Measurements from ENCODE around the gene ASCC3.
"Not testable (repeated sequence)": the region's sequence is repeated elsewhere in the genome, so short reads cannot be mapped to it uniquely, and the experiment has no call there.

The ASCC3 gene, protein sequence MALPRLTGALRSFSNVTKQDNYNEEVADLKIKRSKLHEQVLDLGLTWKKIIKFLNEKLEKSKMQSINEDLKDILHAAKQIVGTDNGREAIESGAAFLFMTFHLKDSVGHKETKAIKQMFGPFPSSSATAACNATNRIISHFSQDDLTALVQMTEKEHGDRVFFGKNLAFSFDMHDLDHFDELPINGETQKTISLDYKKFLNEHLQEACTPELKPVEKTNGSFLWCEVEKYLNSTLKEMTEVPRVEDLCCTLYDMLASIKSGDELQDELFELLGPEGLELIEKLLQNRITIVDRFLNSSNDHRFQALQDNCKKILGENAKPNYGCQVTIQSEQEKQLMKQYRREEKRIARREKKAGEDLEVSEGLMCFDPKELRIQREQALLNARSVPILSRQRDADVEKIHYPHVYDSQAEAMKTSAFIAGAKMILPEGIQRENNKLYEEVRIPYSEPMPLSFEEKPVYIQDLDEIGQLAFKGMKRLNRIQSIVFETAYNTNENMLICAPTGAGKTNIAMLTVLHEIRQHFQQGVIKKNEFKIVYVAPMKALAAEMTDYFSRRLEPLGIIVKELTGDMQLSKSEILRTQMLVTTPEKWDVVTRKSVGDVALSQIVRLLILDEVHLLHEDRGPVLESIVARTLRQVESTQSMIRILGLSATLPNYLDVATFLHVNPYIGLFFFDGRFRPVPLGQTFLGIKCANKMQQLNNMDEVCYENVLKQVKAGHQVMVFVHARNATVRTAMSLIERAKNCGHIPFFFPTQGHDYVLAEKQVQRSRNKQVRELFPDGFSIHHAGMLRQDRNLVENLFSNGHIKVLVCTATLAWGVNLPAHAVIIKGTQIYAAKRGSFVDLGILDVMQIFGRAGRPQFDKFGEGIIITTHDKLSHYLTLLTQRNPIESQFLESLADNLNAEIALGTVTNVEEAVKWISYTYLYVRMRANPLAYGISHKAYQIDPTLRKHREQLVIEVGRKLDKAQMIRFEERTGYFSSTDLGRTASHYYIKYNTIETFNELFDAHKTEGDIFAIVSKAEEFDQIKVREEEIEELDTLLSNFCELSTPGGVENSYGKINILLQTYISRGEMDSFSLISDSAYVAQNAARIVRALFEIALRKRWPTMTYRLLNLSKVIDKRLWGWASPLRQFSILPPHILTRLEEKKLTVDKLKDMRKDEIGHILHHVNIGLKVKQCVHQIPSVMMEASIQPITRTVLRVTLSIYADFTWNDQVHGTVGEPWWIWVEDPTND (N-terminal part only)

DNA sequence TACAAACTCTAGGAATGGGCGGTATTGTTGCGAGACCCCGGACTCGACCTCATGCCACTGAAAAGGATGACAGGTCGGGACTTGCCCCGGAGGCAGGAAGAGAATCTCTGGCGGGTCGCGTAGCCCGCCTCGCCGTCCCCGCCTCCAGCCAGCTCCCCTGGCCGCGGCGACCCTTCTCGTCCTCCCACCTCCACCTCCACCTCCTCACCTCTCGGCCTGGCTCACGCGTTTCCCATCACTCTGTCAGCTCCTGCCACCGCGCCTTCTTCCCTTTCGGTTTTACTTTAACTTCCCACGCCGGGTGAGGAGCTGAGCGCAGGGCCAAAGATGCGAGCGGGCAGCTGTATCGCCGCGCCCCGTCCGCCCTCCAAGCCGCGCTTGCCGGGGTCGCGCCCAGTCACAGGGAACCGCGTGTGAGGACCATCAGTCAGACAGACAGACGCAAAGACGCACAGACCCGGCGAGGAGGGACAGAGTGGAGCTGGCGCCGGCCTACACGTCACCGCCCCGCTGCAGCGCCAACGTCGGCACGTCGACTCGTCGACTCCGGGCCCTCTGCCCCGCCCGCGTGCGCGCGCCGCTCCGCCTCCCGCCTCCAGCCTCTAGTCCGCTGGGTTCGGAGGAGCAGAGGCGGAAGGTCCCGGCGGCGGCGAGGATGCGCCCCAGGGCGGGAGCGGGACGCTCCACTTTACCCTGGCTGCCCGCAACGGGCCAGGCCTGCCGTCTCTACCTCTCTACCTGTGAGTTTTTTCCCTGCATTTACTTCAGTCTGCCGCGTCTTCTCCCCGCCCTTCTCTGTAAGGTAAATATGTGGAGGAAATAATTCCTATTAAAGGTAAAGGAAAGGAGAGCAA lies at the start of gene ASCC3:
ASCC3 (minus strand) TSS at position 477 of the 854 bp plus-strand sequence. CDS start 13,332 bp downstream, outside the sequence.
- peak; percentile 37 for DNase-seq (ENCODE audit: low read depth)

DNA sequence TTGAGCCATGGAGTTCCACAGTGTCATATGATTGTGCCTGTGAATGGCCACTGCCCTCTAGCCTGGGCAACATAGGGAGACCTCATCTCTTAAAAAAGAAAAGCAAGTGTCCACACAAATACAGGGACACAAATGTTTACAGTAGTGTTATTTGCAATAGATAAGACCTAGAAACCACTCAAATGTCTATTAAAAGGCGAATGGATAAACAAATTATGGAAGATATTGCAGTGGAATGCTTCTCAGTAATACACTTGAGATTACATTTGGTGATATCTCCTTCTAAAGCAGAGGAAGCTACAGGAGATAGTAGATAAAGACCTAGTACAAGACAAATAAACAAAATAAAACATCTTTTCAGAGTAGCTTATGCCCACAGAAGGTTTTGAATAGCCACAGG lies 44.6 kb upstream of the ASCC3 start:
- DNase-seq (ENCODE audit: low read depth): no peak

DNA sequence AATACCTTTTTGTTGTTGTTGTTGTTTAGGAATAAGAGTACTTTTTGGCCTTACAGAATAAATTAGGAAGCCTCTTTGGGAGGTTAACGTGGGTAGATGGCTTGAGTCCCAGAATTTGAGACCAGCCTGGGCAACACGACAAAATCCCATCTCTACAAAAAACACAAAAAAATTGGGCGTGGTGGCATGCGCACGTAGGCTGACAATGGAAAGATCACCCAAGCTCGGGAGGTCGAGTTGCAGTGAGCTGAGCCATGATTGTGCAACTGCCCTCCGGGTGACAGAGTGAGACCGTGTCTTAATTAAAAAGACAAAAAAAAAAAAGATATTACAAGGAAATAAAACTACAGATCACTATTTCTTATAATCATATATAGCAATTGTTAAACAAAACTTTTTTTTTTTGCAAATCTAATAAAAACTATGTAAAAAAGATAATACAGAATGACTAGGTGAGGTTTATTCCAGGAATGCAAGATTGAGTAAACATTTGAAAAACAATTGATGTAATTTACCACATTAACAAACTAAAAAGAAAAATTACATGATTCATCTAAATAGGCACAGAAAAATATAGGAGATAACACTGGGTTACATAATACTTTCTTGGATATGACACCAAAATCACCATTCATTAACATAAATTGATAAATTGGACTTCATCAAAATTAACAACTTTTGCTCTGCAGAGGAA lies 43.6 kb upstream of the ASCC3 start:
- no peak for DNase-seq (ENCODE audit: low read depth)

DNA sequence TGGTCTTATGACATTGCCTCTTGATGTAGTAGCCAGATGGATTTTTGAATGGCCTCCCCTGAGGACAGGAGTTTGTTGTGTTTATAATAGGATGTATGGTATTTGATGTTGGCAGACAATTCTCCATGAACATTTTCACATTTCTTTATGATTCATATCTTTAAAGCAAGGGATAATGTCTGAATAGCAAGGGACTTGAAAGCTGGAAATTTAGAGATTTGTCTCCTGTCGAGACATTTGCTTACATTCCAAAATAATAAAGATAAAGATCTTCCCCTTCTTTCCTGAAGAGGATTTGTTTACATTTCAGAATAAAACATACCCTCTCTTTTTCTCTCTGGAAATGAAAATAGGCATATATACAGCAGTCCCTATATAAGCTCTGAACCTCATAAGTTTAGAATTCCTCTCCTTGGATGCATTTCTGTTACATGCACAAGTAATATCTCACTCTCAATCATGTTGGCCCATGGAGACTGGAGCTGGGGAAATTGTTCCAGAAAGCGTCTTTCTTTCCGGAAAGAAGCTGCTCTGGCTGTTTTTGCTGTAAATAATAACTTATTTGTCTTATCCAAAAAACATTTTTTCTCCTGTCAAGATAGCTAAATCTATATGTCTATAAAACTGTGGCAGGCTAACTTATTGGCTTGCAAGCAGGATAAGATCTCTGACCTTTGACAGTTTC lies 42.5 kb upstream of the ASCC3 start:
- DNase-seq (ENCODE audit: low read depth): no peak

GRCh38 chr6:100920028-100920605 lies 39.0 kb upstream of the ASCC3 start:
- DNase-seq (ENCODE audit: low read depth): no peak

- no peak for DNase-seq (ENCODE audit: low read depth)
Measured at GRCh38 chr6:100918152-100918551, 37.0 kb upstream of the ASCC3 start.

GRCh38 chr6:100915876-100916275 lies 34.7 kb upstream of the ASCC3 start:
- no peak for DNase-seq (ENCODE audit: low read depth)

- no peak for DNase-seq (ENCODE audit: low read depth)
Measured at GRCh38 chr6:100913400-100914276, 32.5 kb upstream of the ASCC3 start.

- DNase-seq (ENCODE audit: low read depth): no peak
Measured at GRCh38 chr6:100906325-100906724, 25.2 kb upstream of the ASCC3 start.

GRCh38 chr6:100905067-100905466 lies 23.9 kb upstream of the ASCC3 start:
- no peak for DNase-seq (ENCODE audit: low read depth)

DNA sequence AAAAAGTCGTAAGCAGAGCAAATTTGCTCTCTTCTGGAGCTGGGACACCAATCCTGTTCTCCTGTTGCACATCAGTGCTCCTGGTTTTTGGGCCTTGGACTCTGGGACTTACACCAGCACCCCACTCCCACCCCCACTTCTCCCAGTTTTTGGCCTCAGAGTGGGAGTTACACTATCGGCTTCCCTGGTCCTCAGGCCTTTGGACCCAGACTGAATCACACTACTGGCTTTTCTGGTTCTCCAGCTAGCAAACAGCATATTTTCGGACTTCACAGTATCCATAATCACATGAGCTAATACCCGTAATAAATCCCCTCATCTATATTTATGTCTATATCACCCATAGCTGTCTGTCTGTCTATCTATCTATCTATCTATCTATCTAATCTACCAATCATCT lies 23.2 kb upstream of the ASCC3 start:
- no peak for DNase-seq (ENCODE audit: low read depth)

- no peak for DNase-seq (ENCODE audit: low read depth)
Measured at GRCh38 chr6:100901582-100901981, 20.5 kb upstream of the ASCC3 start.

DNA sequence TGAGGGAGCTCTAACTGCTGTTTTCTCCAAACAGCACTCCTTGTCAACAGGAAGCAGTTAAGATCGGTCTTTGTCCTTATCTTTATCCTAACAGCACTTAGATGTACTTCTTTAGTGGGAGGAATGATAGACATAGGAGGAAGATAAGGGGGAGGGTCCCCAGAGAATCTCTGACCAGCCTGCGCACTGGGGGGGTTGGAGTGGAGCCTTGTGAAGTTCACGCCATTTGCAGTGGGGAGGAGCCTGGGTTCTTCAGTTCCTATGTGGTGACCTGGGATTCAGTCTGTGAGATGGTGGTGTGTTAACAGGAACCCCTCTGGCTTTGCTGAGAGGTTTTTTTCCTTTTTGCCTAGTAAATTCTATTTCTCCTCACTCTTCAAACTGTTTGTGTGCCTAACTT lies 18.1 kb upstream of the ASCC3 start:
- DNase-seq (ENCODE audit: low read depth): no peak

DNA sequence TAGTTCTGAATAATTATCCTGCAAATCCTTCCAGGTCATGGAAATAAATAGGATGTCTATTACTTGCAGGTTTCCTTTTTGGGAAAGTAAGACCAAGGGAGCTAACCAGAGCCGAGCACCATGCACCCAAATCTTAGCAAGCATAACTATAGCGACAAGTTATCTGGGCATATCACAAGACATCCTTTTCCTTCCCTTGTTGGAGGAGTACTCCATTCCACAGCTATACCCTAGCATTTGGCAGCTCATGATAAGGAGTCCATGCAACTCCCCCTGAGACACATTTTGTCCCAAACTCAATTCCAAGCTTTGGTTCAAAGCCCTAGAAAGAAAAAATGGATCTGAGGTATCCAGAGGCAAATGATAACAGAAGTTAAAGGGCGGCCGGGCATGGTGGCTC lies 16.5 kb upstream of the ASCC3 start:
- DNase-seq (ENCODE audit: low read depth): no peak

GRCh38 chr6:100893743-100894142 lies 12.6 kb upstream of the ASCC3 start:
- no peak for DNase-seq (ENCODE audit: low read depth)

- DNase-seq (ENCODE audit: low read depth): no peak
Measured at GRCh38 chr6:100892693-100893092, 11.6 kb upstream of the ASCC3 start.

DNA sequence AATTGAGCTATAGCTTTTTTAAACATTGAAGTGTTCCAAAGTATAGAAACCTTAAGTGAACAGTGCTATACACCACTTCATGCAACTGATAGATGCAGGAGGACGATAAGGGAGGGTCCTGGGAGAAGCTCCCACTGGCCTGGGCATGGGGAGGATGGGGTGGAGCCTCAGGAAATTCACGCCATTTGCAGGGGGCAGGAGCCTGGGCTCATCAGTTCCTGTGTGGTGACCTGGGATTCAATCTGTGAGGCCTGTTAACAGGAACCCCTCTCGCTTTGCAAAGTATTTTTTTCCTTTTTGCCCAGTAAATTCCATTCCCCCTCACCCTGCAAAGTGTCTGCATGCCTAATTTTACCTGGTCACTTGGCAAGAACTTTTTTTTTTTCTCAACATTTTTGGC lies 11.0 kb upstream of the ASCC3 start:
- no peak for DNase-seq (ENCODE audit: low read depth)

GRCh38 chr6:100891079-100891478 lies 9.9 kb upstream of the ASCC3 start:
- no peak for DNase-seq (ENCODE audit: low read depth)

GRCh38 chr6:100890646-100891045 lies 9.5 kb upstream of the ASCC3 start:
- not testable (repeated sequence) for DNase-seq (ENCODE audit: low read depth)
